B cell (primary cell): ENCODE results near the gene SOX13.

ENCODE experiments used
- EZH2 ChIP-seq: IDR thresholded peaks from 2 replicates; pipeline ENCODE4 v1.6.1; 2012; ENCODE audit warnings: borderline replicate concordance, low read depth, mild to moderate bottlenecking, moderate library complexity, low read length; ENCODE audit not compliant: insufficient read depth, poor library complexity, severe bottlenecking
- TF ChIP-seq, protein P1 (sequence below): fragments of 200-600 bp; IDR thresholded peaks from one replicate; pipeline ENCODE4 v1.8.0; 2022; ENCODE audit warnings: antibody characterized with exemption, mild to moderate bottlenecking

DNA sequence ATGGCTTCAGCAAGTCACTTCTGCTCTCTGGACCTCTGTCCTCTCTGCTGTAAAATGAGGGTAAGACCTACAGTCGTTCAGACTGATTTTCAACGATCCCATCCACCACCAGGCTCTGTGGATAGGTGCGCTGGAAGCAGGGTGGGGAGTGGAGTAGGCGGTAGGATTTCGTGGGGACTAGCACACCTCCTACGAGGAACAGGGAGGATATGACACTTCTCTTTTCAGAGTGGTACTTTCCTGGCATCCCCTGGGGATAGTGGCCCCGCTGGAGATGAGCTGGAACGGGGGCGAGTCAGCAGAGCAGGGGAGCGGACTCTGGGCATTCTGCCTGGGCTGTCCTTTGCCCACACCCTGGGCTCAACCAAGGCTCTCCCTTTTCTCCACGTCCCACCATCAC, 61.2 kb downstream of the SOX13 start:
- TF ChIP-seq, protein P1, sequence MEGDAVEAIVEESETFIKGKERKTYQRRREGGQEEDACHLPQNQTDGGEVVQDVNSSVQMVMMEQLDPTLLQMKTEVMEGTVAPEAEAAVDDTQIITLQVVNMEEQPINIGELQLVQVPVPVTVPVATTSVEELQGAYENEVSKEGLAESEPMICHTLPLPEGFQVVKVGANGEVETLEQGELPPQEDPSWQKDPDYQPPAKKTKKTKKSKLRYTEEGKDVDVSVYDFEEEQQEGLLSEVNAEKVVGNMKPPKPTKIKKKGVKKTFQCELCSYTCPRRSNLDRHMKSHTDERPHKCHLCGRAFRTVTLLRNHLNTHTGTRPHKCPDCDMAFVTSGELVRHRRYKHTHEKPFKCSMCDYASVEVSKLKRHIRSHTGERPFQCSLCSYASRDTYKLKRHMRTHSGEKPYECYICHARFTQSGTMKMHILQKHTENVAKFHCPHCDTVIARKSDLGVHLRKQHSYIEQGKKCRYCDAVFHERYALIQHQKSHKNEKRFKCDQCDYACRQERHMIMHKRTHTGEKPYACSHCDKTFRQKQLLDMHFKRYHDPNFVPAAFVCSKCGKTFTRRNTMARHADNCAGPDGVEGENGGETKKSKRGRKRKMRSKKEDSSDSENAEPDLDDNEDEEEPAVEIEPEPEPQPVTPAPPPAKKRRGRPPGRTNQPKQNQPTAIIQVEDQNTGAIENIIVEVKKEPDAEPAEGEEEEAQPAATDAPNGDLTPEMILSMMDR: no peak
- TF ChIP-seq EZH2: no peak
